Neural progenitor cell (in vitro differentiated cells): Measurements from ENCODE around the gene CPXM2. TPM values are rescaled to one million over a fixed set of nuclear protein-coding genes. Genes with fewer than 3 reads are reported as not detected.

Experiments used
- DNase-seq: peaks from one replicate; pipeline ENCODE4 v3.0.0-alpha.2; 2016; ENCODE audit warnings: low spot score
- H2AFZ ChIP-seq: fragments of 200-600 bp; sonication (generic); replicated peaks from 2 replicates; pipeline ENCODE4 v1.6.1; 2016; ENCODE audit warnings: antibody characterized with exemption
- H3F3A ChIP-seq: fragments of 200-600 bp; sonication (generic); 2 replicates; pipeline ENCODE4 v1.6.1; 2016; ENCODE audit warnings: antibody characterized with exemption, low read depth
- H3K27ac ChIP-seq: fragments of 200-600 bp; sonication (generic); 2 replicates; pipeline ENCODE4 v1.5.1; 2016; ENCODE audit warnings: mild to moderate bottlenecking
- H3K27me3 ChIP-seq: fragments of 200-600 bp; sonication (generic); 2 replicates; pipeline ENCODE4 v1.6.1; 2016; ENCODE audit warnings: mild to moderate bottlenecking, moderate library complexity
- H3K36me3 ChIP-seq: fragments of 200-600 bp; sonication (generic); 2 replicates; pipeline ENCODE4 v1.5.1; 2016
- H3K4me1 ChIP-seq: fragments of 200-600 bp; sonication (generic); 2 replicates; pipeline ENCODE4 v1.6.1; 2016; ENCODE audit warnings: mixed run types
- H3K4me2 ChIP-seq: fragments of 200-600 bp; sonication (generic); 2 replicates; pipeline ENCODE4 v1.6.1; 2016
- H3K4me3 ChIP-seq: fragments of 200-600 bp; sonication (generic); 2 replicates; pipeline ENCODE4 v1.5.1; 2016
- H3K79me2 ChIP-seq: fragments of 200-600 bp; sonication (generic); 2 replicates; pipeline ENCODE4 v1.6.1; 2016; ENCODE audit warnings: low read depth
- H3K9ac ChIP-seq: fragments of 200-600 bp; sonication (generic); 2 replicates; pipeline ENCODE4 v1.6.1; 2016
- H3K9me3 ChIP-seq: fragments of 200-600 bp; sonication (generic); 2 replicates; pipeline ENCODE4 v1.5.1; 2016; ENCODE audit warnings: low read depth
- H4K20me1 ChIP-seq: fragments of 200-600 bp; sonication (generic); 2 replicates; pipeline ENCODE4 v1.6.1; 2016; ENCODE audit warnings: low read depth
- H3K27ac Mint-ChIP-seq: 3 replicates; pipeline ENCODE4 v1.8.0; 2021; ENCODE audit warnings: mixed read lengths
- H3K27me3 Mint-ChIP-seq: 2 replicates; pipeline ENCODE4 v1.8.0; 2022; ENCODE audit warnings: low read depth, mild to moderate bottlenecking, inconsistent platforms, moderate library complexity, mixed read lengths; ENCODE audit not compliant: insufficient read depth
- H3K36me3 Mint-ChIP-seq: 3 replicates; pipeline ENCODE4 v1.8.0; 2021; ENCODE audit warnings: mixed read lengths
- H3K4me1 Mint-ChIP-seq: 3 replicates; pipeline ENCODE4 v1.8.0; 2021; ENCODE audit warnings: mixed read lengths
- H3K4me3 Mint-ChIP-seq: 3 replicates; pipeline ENCODE4 v1.8.0; 2021; ENCODE audit warnings: mild to moderate bottlenecking, moderate library complexity, mixed read lengths
- H3K9me3 Mint-ChIP-seq: 3 replicates; pipeline ENCODE4 v1.8.0; 2020; ENCODE audit warnings: mixed read lengths
- CTCF ChIP-seq: fragments of 200-600 bp; sonication (generic); IDR thresholded peaks from 2 replicates; pipeline ENCODE4 v1.5.1; 2017; ENCODE audit warnings: antibody characterized with exemption, mild to moderate bottlenecking
- EZH2 ChIP-seq: fragments of 200-600 bp; sonication (generic); IDR thresholded peaks from 2 replicates; pipeline ENCODE4 v1.6.1; 2017; ENCODE audit warnings: antibody characterized with exemption, mild to moderate bottlenecking, moderate library complexity
- EZH2phosphoT487 ChIP-seq: fragments of 200-600 bp; sonication (generic); IDR thresholded peaks from 2 replicates; pipeline ENCODE4 v1.6.1; 2017; ENCODE audit warnings: antibody characterized with exemption
- total RNA-seq: library from RNA; depleted of rRNA; stranded (reverse); fragments of >200 nt; gene quantifications from 2 replicates; pipeline ENCODE4 v1.2.3, GENCODE V29; 2015; ENCODE audit warnings: low replicate concordance

The CPXM2 gene
- total RNA-seq, 1 donor from 2014 or later: not detected

- Histone ChIP-seq H3K4me1 (peaks cover 14% of the 10 kb centered on the region), H3K79me2 (no peaks in the 10 kb centered on the region), H3K9ac (no peak overlapping the region), H3K27me3 (peaks cover 53% of the 10 kb centered on the region), H3F3A (peaks cover 6% of the 10 kb centered on the region), H4K20me1 (peaks cover 4% of the 10 kb centered on the region), H3K4me3 (no peak overlapping the region), H3K36me3 (no peaks in the 10 kb centered on the region), H3K4me2 (no peak overlapping the region), H3K9me3 (no peaks in the 10 kb centered on the region), H3K27ac (no peak overlapping the region), H2AFZ (no peak overlapping the region)
- no peak overlapping the region for H3K4me3 Mint-ChIP-seq
- no peak overlapping the region for H3K27ac Mint-ChIP-seq
- H3K4me1 Mint-ChIP-seq: no peaks in the 10 kb centered on the region
- DNase-seq: no peak
- peaks cover 34% of the 10 kb centered on the region for H3K27me3 Mint-ChIP-seq
- TF ChIP-seq EZH2phosphoT487 (no peak), CTCF (no peak), EZH2 (no peak)
- H3K9me3 Mint-ChIP-seq: no peaks in the 10 kb centered on the region
- no peaks in the 10 kb centered on the region for H3K36me3 Mint-ChIP-seq
These were observed 1.4 kb downstream of the CPXM2 start for GRCh38 chr10:123890226-123890625.

GRCh38 chr10:123889821-123890220 lies 1.8 kb downstream of the CPXM2 start:
- Histone ChIP-seq H3K9me3 (no peaks in the 10 kb centered on the region), H3F3A (peaks cover 6% of the 10 kb centered on the region), H2AFZ (no peak overlapping the region), H3K4me1 (peaks cover 14% of the 10 kb centered on the region), H3K27ac (no peak overlapping the region), H3K4me2 (no peak overlapping the region), H3K79me2 (no peaks in the 10 kb centered on the region), H3K9ac (no peak overlapping the region), H3K4me3 (no peak overlapping the region), H4K20me1 (peaks cover 4% of the 10 kb centered on the region), H3K27me3 (peaks cover 53% of the 10 kb centered on the region), H3K36me3 (no peaks in the 10 kb centered on the region)
- Mint-ChIP-seq H3K9me3 (no peaks in the 10 kb centered on the region), H3K27ac (no peak overlapping the region), H3K4me3 (no peak overlapping the region), H3K4me1 (no peaks in the 10 kb centered on the region), H3K36me3 (no peaks in the 10 kb centered on the region), H3K27me3 (peaks cover 33% of the 10 kb centered on the region)
- no peak for DNase-seq
- no peak for TF ChIP-seq CTCF
- no peak for TF ChIP-seq EZH2
- TF ChIP-seq EZH2phosphoT487: no peak

GRCh38 chr10:123888751-123889150 lies 2.9 kb downstream of the CPXM2 start:
- Mint-ChIP-seq H3K27ac (no peak overlapping the region), H3K27me3 (peaks cover 29% of the 10 kb centered on the region)
- peaks cover 53% of the 10 kb centered on the region for H3K27me3 ChIP-seq

More at GRCh38 chr10:123888751-123889150, 2.9 kb downstream of the CPXM2 start:
- H3K79me2 ChIP-seq: no peaks in the 10 kb centered on the region
- DNase-seq: no peak
- no peak overlapping the region for H3K4me3 ChIP-seq
- no peak overlapping the region for H3K27ac ChIP-seq
- no peak overlapping the region for H3K9ac ChIP-seq
- Mint-ChIP-seq H3K36me3 (no peaks in the 10 kb centered on the region), H3K4me1 (no peaks in the 10 kb centered on the region), H3K4me3 (no peak overlapping the region), H3K9me3 (no peaks in the 10 kb centered on the region)
- no peak overlapping the region for H3K4me2 ChIP-seq
- TF ChIP-seq CTCF (no peak), EZH2phosphoT487 (no peak), EZH2 (no peak)
- peaks cover 4% of the 10 kb centered on the region for H4K20me1 ChIP-seq
- peaks cover 14% of the 10 kb centered on the region for H3K4me1 ChIP-seq
- H2AFZ ChIP-seq: no peak overlapping the region
- H3K36me3 ChIP-seq: no peaks in the 10 kb centered on the region
- peaks cover 6% of the 10 kb centered on the region for H3F3A ChIP-seq
- no peaks in the 10 kb centered on the region for H3K9me3 ChIP-seq
